ENCODE data around the gene DST. TPM values are rescaled to one million over a fixed set of nuclear protein-coding genes. Genes with fewer than 3 reads are reported as not detected.

Gene DST
- total and polyA plus RNA-seq, 7 donors, result 62.5 to 791 (median 495) TPM

DNA sequence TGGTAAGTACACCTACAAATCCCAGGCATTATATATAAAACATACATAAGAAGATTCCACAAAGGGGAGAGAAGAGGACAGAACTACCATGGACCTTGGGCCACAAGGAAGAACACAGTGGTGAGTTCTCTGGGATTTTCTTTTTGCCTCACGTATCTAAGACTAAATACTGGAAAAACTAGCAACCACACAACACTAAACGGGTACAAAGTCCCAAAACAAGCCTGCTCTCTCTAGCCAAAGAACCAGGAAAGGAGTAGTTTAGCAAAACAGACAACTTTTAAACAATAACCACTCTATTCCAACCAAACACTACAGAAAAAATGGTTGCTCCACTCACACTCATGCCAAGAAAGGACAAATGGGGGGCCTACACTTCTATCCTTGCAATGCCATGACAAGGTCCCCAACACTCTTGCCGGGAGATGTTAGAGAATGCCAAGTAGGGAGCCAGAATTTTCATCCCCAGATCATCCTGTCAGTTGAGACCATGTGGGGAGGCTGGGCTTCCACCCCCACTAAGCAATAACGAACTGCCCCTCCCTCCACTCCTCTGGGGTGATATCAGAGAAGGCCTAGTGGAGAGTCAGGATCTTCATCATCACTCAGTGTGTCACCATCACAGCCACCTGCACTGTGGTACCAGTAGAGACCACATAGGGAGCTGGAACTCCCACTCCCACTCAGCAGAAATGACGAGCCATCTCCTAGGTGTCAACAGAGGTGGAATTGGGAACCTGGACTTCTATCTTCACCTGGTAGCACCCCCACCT lies 123.5 kb downstream of the DST start:
- no peak for DNase-seq
- TF ChIP-seq POLR2AphosphoS5 (IDR thresholded peaks at IDR 0.05) (no peak), EP300 (IDR thresholded peaks at IDR 0.05) (no peak), POLR2A (IDR thresholded peaks at IDR 0.05) (no peak)
- TF ChIP-seq, protein P1, sequence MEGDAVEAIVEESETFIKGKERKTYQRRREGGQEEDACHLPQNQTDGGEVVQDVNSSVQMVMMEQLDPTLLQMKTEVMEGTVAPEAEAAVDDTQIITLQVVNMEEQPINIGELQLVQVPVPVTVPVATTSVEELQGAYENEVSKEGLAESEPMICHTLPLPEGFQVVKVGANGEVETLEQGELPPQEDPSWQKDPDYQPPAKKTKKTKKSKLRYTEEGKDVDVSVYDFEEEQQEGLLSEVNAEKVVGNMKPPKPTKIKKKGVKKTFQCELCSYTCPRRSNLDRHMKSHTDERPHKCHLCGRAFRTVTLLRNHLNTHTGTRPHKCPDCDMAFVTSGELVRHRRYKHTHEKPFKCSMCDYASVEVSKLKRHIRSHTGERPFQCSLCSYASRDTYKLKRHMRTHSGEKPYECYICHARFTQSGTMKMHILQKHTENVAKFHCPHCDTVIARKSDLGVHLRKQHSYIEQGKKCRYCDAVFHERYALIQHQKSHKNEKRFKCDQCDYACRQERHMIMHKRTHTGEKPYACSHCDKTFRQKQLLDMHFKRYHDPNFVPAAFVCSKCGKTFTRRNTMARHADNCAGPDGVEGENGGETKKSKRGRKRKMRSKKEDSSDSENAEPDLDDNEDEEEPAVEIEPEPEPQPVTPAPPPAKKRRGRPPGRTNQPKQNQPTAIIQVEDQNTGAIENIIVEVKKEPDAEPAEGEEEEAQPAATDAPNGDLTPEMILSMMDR (IDR thresholded peaks at IDR 0.05), result no peak
- no peaks in the 10 kb centered on the region for H3K27me3 ChIP-seq
- no peak overlapping the region for H3K4me3 ChIP-seq
- peak overlapping the region; percentile 63 to 96 (median 82) for H3K27ac ChIP-seq
- 29 to 63% methylated on average over 5 of the region's 5 CpGs for WGBS, 2 donors
- peaks cover 0 to 96% (median 68%) of the 10 kb centered on the region in 4 donors for H3K4me1 ChIP-seq
- intact Hi-C loops (cut with DNase I), result no loop called here
- H3K9me3 ChIP-seq, result no peaks in the 10 kb centered on the region
- peaks cover 0 to 62% (median 3%) of the 10 kb centered on the region in 4 donors for H3K36me3 ChIP-seq

DNA sequence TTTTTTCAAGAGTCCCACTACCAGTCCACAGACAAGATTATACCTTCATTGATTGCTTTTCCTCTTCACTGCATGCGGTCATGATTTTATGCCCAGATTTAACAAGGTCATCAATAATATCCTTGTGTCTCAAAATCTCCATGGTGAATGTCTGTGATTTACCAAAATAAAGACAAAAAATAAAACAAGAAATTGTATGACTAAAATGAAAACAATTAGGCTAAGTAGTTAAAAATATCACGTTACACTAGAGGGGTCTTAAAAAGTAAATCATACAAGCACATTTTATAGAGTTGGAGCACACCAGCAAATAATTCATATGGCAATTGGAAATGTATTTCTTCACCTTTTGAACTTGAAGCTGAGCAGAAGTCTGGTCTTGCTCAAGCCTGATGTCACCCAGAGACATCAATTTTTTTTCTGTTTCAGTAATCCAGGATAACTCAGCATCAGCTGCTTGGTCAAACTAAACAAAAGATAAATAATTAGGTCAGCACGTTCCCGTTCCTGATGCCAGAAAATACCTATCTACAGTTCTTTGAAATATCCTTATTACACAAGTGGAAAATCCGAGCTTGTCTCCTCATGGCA lies 125.4 kb downstream of the DST start:
- WGBS, 2 donors, result 71 to 86% methylated on average over 5 of the region's 5 CpGs
- Histone ChIP-seq H3K27ac (peak overlapping the region; percentile 63 to 96 (median 82)), H3K4me3 (no peak overlapping the region), H3K4me1 (peaks cover 0 to 96% (median 63%) of the 10 kb centered on the region in 4 donors), H3K9me3 (no peaks in the 10 kb centered on the region), H3K27me3 (no peaks in the 10 kb centered on the region), H3K36me3 (peaks cover 5 to 71% (median 6%) of the 10 kb centered on the region in 4 donors)
- TF ChIP-seq EP300 (IDR thresholded peaks at IDR 0.05) (peak; percentile 81 to 97 (median 88)), POLR2AphosphoS5 (IDR thresholded peaks at IDR 0.05) (peak; percentile 87 to 98 (median 94)), POLR2A (IDR thresholded peaks at IDR 0.05) (no peak)
- intact Hi-C loops (cut with DNase I), result no loop called here
- no peak for DNase-seq

- DNase-seq, result no peak
- H3K27me3 ChIP-seq, result no peaks in the 10 kb centered on the region
- peaks cover 0 to 96% (median 65%) of the 10 kb centered on the region in 4 donors for H3K4me1 ChIP-seq
- intact Hi-C loops (cut with DNase I), result no loop called here
- H3K9me3 ChIP-seq, result no peaks in the 10 kb centered on the region
- peak overlapping the region; percentile 63 to 96 (median 82) for H3K27ac ChIP-seq
- WGBS, 2 donors, result 36 to 44% methylated on average over 1 of the region's 1 CpG
- peaks cover 5 to 76% (median 6%) of the 10 kb centered on the region in 4 donors for H3K36me3 ChIP-seq
- no peak overlapping the region for H3K4me3 ChIP-seq
- TF ChIP-seq POLR2AphosphoS5 (IDR thresholded peaks at IDR 0.05) (no peak), EP300 (IDR thresholded peaks at IDR 0.05) (no peak), POLR2A (IDR thresholded peaks at IDR 0.05) (no peak)
- TF ChIP-seq, protein P1 (IDR thresholded peaks at IDR 0.05), result no peak
These were observed 126.7 kb downstream of the DST start for GRCh38 chr6:56516003-56516402.

- TF ChIP-seq EP300 (IDR thresholded peaks at IDR 0.05) (no peak), POLR2A (IDR thresholded peaks at IDR 0.05) (no peak), POLR2AphosphoS5 (IDR thresholded peaks at IDR 0.05) (no peak)
- TF ChIP-seq, protein P1 (IDR thresholded peaks at IDR 0.05), result no peak
- Histone ChIP-seq H3K36me3 (peaks cover 5 to 76% (median 6%) of the 10 kb centered on the region in 4 donors), H3K4me1 (peaks cover 0 to 94% (median 66%) of the 10 kb centered on the region in 4 donors), H3K9me3 (no peaks in the 10 kb centered on the region), H3K27ac (peak overlapping the region; percentile 63 to 96 (median 82)), H3K4me3 (no peak overlapping the region), H3K27me3 (no peaks in the 10 kb centered on the region)
- DNase-seq, result no peak
- intact Hi-C loops (cut with DNase I), result no loop called here
- WGBS, 2 donors, result 23 to 53% methylated on average over 7 of the region's 7 CpGs
These were observed 127.4 kb downstream of the DST start for GRCh38 chr6:56515081-56515905.
